A673 (cell line): ENCODE data around the gene MEF2C. TPM values are rescaled to one million over a fixed set of nuclear protein-coding genes. Genes with fewer than 3 reads are reported as not detected.

Experiments
- BruUV-seq: library from RNA; stranded (reverse); fragments of 400-500 nt; replicated peaks from 2 replicates; lab custom pipeline; 2021; lab: Mats Ljungman, UMichigan
- CTCF ChIA-PET: fragments of 300-600 bp; sonication (Branson Sonifier 250); formaldehyde crosslinking; loops from one replicate; lab custom pipeline; 2022; ENCODE audit warnings: antibody characterized with exemption; lab: Charles Lee
- POLR2A ChIA-PET: fragments of 300-600 bp; sonication (Branson Sonifier 250); formaldehyde crosslinking; loops from one replicate; lab custom pipeline; 2022; ENCODE audit warnings: antibody characterized with exemption; ENCODE audit not compliant: low non-redundant PET; lab: Charles Lee
- DNase-seq: peaks from one replicate; pipeline ENCODE4 v3.0.0-alpha.2; 2015; ENCODE audit warnings: low spot score
- H3K27ac ChIP-seq: fragments of 200-600 bp; sonication (generic); 2 replicates; pipeline ENCODE4 v1.5.1; 2016; ENCODE audit warnings: mixed run types, low read depth, mild to moderate bottlenecking, mixed read lengths, antibody characterized with exemption, low read length; ENCODE audit not compliant: poor library complexity, severe bottlenecking
- H3K27me3 ChIP-seq: fragments of 200-600 bp; sonication (generic); replicated peaks from 2 replicates; pipeline ENCODE4 v1.6.1; 2017; ENCODE audit warnings: mixed run types, low read depth, mild to moderate bottlenecking, mixed read lengths, antibody characterized with exemption, low read length; ENCODE audit not compliant: insufficient read depth, poor library complexity
- H3K36me3 ChIP-seq: fragments of 200-600 bp; sonication (generic); 2 replicates; pipeline ENCODE4 v1.6.1; 2016; ENCODE audit warnings: mixed run types, mild to moderate bottlenecking, mixed read lengths, antibody characterized with exemption, low read length; ENCODE audit not compliant: insufficient read depth, poor library complexity, severe bottlenecking
- H3K4me1 ChIP-seq: fragments of 200-600 bp; sonication (generic); 2 replicates; pipeline ENCODE4 v1.6.1; 2017; ENCODE audit warnings: mixed run types, mild to moderate bottlenecking, mixed read lengths, antibody characterized with exemption, low read length; ENCODE audit not compliant: insufficient read depth, poor library complexity, severe bottlenecking
- H3K4me3 ChIP-seq: fragments of 200-600 bp; sonication (generic); 2 replicates; pipeline ENCODE4 v1.5.1; 2016; ENCODE audit warnings: low read depth, mixed run types, mild to moderate bottlenecking, mixed read lengths, low read length; ENCODE audit not compliant: poor library complexity, severe bottlenecking
- H3K9me3 ChIP-seq: fragments of 200-600 bp; sonication (generic); 2 replicates; pipeline ENCODE4 v1.6.1; 2016; ENCODE audit warnings: mixed run types, low read depth, mild to moderate bottlenecking, mixed read lengths, antibody characterized with exemption, low read length; ENCODE audit not compliant: poor library complexity, severe bottlenecking
- EZH2 ChIP-seq: fragments of 200-600 bp; sonication (generic); IDR thresholded peaks from 2 replicates; pipeline ENCODE4 v1.6.1; 2017; ENCODE audit warnings: borderline replicate concordance, low read depth, mild to moderate bottlenecking, mixed read lengths, antibody characterized with exemption, low read length; ENCODE audit not compliant: poor library complexity, severe bottlenecking
- intact Hi-C: fragments of 100-400 bp; cut with micrococcal nuclease; formaldehyde crosslinking; loops from one replicate; pipeline ENCODE4 v1.10.0; 2022; ENCODE audit not compliant: unreplicated experiment
- total RNA-seq: library from RNA; stranded (reverse); gene quantifications from 2 replicates; pipeline ENCODE4 v1.2.3, GENCODE V29; 2021
- TF ChIP-seq, protein P1 (sequence below): fragments of 300-800, 200-600 bp; sonication (generic); conservative IDR thresholded peaks from 2 replicates; pipeline ENCODE4 v1.5.1; 2017; ENCODE audit warnings: low read depth, mild to moderate bottlenecking, antibody characterized with exemption, low read length, moderate library complexity, mixed read lengths

The MEF2C gene
- total RNA-seq, 1 experiment from 2014 or later = 2.0 TPM

GRCh38 chr5:88748666-88749065, 134.3 kb downstream of the MEF2C start:
- no peaks in the 10 kb centered on the region for H3K36me3 ChIP-seq
- intact Hi-C loops = no loop called here
- no TSS peak for BruUV-seq
- TF ChIP-seq, protein P1, sequence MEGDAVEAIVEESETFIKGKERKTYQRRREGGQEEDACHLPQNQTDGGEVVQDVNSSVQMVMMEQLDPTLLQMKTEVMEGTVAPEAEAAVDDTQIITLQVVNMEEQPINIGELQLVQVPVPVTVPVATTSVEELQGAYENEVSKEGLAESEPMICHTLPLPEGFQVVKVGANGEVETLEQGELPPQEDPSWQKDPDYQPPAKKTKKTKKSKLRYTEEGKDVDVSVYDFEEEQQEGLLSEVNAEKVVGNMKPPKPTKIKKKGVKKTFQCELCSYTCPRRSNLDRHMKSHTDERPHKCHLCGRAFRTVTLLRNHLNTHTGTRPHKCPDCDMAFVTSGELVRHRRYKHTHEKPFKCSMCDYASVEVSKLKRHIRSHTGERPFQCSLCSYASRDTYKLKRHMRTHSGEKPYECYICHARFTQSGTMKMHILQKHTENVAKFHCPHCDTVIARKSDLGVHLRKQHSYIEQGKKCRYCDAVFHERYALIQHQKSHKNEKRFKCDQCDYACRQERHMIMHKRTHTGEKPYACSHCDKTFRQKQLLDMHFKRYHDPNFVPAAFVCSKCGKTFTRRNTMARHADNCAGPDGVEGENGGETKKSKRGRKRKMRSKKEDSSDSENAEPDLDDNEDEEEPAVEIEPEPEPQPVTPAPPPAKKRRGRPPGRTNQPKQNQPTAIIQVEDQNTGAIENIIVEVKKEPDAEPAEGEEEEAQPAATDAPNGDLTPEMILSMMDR = no peak
- no peak for TF ChIP-seq EZH2
- no peaks in the 10 kb centered on the region for H3K9me3 ChIP-seq
- ChIA-PET CTCF (no interaction called here), POLR2A (no interaction called here)
- no peak overlapping the region for H3K27ac ChIP-seq
- H3K4me1 ChIP-seq = no peaks in the 10 kb centered on the region
- no peaks in the 10 kb centered on the region for H3K27me3 ChIP-seq
- H3K4me3 ChIP-seq = no peak overlapping the region
- no peak for DNase-seq

DNA sequence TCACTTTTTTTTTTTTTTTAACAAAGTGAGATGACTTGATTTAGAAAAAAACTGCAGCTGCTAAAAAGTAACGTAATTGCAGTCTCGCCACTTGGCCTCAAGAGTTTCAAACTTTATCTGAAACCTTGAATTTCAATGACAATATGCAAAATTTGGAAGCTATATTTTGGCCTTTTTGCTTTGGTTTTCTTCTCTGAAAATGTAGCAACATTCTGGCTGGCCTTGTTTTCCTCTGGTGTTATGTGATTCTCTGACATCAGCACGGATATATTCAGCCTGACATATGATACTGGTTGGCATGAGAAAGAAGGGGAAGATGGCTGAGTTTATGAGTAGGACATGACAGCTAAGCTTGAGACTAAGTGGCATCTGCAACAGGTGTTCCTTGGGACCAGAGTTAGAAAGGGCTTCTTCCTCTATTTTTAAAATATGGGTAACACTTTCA, 136.5 kb downstream of the MEF2C start:
- POLR2A ChIA-PET = interaction anchor here (0.6 kb wide), 1 partner anchor 1440 kb away, joined by 9 read pairs; no protein-coding TSS in a partner anchor

DNA sequence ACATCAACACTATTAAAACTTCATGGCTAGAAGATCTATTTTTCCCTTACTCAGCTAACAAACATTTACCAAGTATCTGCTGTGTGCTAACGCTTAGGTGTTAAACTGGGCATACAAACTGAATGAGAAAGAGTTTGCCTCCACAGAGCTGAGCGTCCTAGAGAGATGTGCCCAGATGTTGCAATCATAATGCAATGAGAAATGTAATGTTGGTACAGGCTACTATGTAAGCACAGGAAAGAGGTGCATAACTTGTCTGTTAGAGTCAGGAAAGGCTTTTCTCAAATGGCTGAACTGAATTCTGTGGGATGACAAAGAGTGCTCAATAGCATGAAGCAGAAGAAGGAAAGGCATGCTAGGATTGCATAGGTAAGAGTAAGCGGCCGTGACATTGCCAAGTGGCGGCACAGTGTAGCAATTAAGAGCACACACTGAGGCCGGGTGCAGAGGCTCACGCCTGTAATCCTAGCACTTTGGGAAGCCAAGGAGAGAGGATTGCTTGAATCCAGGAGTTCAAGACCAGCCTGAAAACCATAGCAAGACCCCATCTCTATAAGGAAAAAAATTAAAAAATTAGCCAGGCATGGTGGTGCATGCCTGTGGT, 137.8 kb downstream of the MEF2C start:
- Histone ChIP-seq H3K27me3 (no peaks in the 10 kb centered on the region), H3K36me3 (no peaks in the 10 kb centered on the region), H3K4me3 (no peak overlapping the region), H3K27ac (no peak overlapping the region), H3K9me3 (no peaks in the 10 kb centered on the region), H3K4me1 (no peaks in the 10 kb centered on the region)
- no TSS peak for BruUV-seq
- DNase-seq = no peak
- CTCF ChIA-PET = no interaction called here
- intact Hi-C loops = no loop called here
- TF ChIP-seq, protein P1 = no peak
- TF ChIP-seq EZH2 = no peak
- POLR2A ChIA-PET = no interaction called here

More for the DNA sequence above, 136.5 kb downstream of the MEF2C start:
- no TSS peak for BruUV-seq
- CTCF ChIA-PET = no interaction called here
- intact Hi-C loops = no loop called here
- Histone ChIP-seq H3K9me3 (no peaks in the 10 kb centered on the region), H3K4me3 (no peak overlapping the region), H3K27ac (no peak overlapping the region), H3K4me1 (no peaks in the 10 kb centered on the region), H3K36me3 (no peaks in the 10 kb centered on the region), H3K27me3 (no peaks in the 10 kb centered on the region)
- DNase-seq = no peak
- TF ChIP-seq, protein P1 = no peak
- TF ChIP-seq EZH2 = no peak
